Gastroesophageal sphincter (tissue), 4 donors: ENCODE data around the gene TMEM19. TPM values are rescaled to one million over a fixed set of nuclear protein-coding genes. Genes with fewer than 3 reads are reported as not detected.

Experiments
- ATAC-seq: fragments of 150-250 bp; one replicate; pipeline ENCODE4 v1.9.1; 2016; ENCODE audit warnings: mild to moderate bottlenecking, moderate library complexity
- H3K27ac ChIP-seq, 4 donors: fragments of 200-600 bp; sonication (generic) in 3 of 4; 1 replicate in 3 of 4; 2 replicates in 1 of 4; pipeline ENCODE4 v1.5.1; 2016 to 2019
- H3K27me3 ChIP-seq: fragments of 200-600 bp; sonication (generic); one replicate; pipeline ENCODE4 v1.5.1; 2019
- H3K36me3 ChIP-seq, 2 donors: fragments of 200-600 bp; sonication (generic); one replicate each; pipeline ENCODE4 v1.5.1; 2019; ENCODE audit warnings: control low read depth in 1 of 2
- H3K4me1 ChIP-seq, 3 donors: fragments of 200-600 bp; sonication (generic); 1 replicate in 2 of 3; 2 replicates in 1 of 3; pipeline ENCODE4 v1.5.1; 2016 to 2019; ENCODE audit warnings: control low read depth in 2 of 3
- H3K4me3 ChIP-seq, 2 donors: fragments of 200-600 bp; sonication (generic); one replicate each; pipeline ENCODE4 v1.5.1; 2019; ENCODE audit warnings: mild to moderate bottlenecking in 1 of 2, moderate library complexity in 1 of 2
- H3K9me3 ChIP-seq, 3 donors: fragments of 200-600 bp; sonication (generic); one replicate each; pipeline ENCODE4 v1.5.1; 2017 to 2019; ENCODE audit warnings: control low read depth in 2 of 3
- CTCF ChIP-seq, 4 experiments: fragments of 200-600 bp in 2 of 4; fragments of 450-650 bp in 2 of 4; sonication (generic) in 1 of 4; IDR thresholded peaks; one replicate each; pipeline ENCODE4 v1.5.1; 2017 to 2019; ENCODE audit warnings: antibody characterized with exemption in 4 of 4, mild to moderate bottlenecking in 2 of 4, moderate library complexity in 2 of 4
- EP300 ChIP-seq: sonication (generic); formaldehyde crosslinking; IDR thresholded peaks from one replicate; pipeline ENCODE4 v1.6.1; 2017; ENCODE audit warnings: antibody characterized with exemption, mild to moderate bottlenecking
- POLR2A ChIP-seq, 2 donors: fragments of 450-650 bp; IDR thresholded peaks; one replicate each; pipeline ENCODE4 v1.6.1; 2017; ENCODE audit warnings: antibody characterized with exemption in 2 of 2, mild to moderate bottlenecking in 2 of 2, moderate library complexity in 1 of 2
- POLR2AphosphoS5 ChIP-seq: sonication (generic); formaldehyde crosslinking; IDR thresholded peaks from one replicate; pipeline ENCODE4 v1.6.1; 2017; ENCODE audit warnings: antibody characterized with exemption
- WGBS, 2 donors: methylation state at CpG; one replicate each; pipeline ENCODE4 v1.1.5; 2018; ENCODE audit warnings: low coverage in 1 of 2; 5-methylcytosine and 5-hydroxymethylcytosine counted together
- total RNA-seq, 4 donors: library from RNA; depleted of rRNA; stranded (reverse); fragments of >200 nt; gene quantifications; one replicate each; pipeline ENCODE4 v1.1.0, GENCODE V29; 2016

TMEM19 gene
- total RNA-seq, 4 donors from 2014 or later, result 15.5 to 28.9 (median 19.9) TPM

GRCh38 chr12:71648537-71648936 lies 37.3 kb upstream of the TMEM19 start:
- Histone ChIP-seq H3K27ac (no peak overlapping the region), H3K4me3 (no peak overlapping the region), H3K4me1 (peaks cover 0 to 23% (median 0%) of the 10 kb centered on the region in 3 donors), H3K27me3 (no peaks in the 10 kb centered on the region), H3K9me3 (no peaks in the 10 kb centered on the region), H3K36me3 (peaks cover 2 to 75% of the 10 kb centered on the region in 2 donors)
- no peak for ATAC-seq
- WGBS, 2 donors, result 63 to 70% methylated on average over 1 to 4 of the region's 4 CpGs
- no peak for TF ChIP-seq CTCF (IDR thresholded peaks at IDR 0.05)
- TF ChIP-seq EP300, result no peak
- TF ChIP-seq POLR2AphosphoS5, result no peak
- no peak for TF ChIP-seq POLR2A (IDR thresholded peaks at IDR 0.05)

- 77 to 86% methylated on average over 2 of the region's 2 CpGs for WGBS, 2 donors
- H3K36me3 ChIP-seq, result peaks cover 2 to 74% of the 10 kb centered on the region in 2 donors
- H3K4me3 ChIP-seq, result no peak overlapping the region
- ATAC-seq, result no peak
- peaks cover 0 to 28% (median 0%) of the 10 kb centered on the region in 3 donors for H3K4me1 ChIP-seq
- no peaks in the 10 kb centered on the region for H3K27me3 ChIP-seq
- no peak overlapping the region for H3K27ac ChIP-seq
- TF ChIP-seq POLR2AphosphoS5, result no peak
- no peaks in the 10 kb centered on the region for H3K9me3 ChIP-seq
These were observed 36.5 kb upstream of the TMEM19 start for GRCh38 chr12:71649401-71649800.

GRCh38 chr12:71652656-71653055 lies 33.2 kb upstream of the TMEM19 start:
- no peaks in the 10 kb centered on the region for H3K9me3 ChIP-seq
- peaks cover 0 to 54% (median 0%) of the 10 kb centered on the region in 3 donors for H3K4me1 ChIP-seq
- peaks cover 0 to 64% of the 10 kb centered on the region in 2 donors for H3K36me3 ChIP-seq
- H3K4me3 ChIP-seq, result no peak overlapping the region
- no peaks in the 10 kb centered on the region for H3K27me3 ChIP-seq
- WGBS, 2 donors, result 88% methylated on average over 1 of the region's 1 CpG; no CpG with 5 or more reads in 1 of the 2 donors
- H3K27ac ChIP-seq, result no peak overlapping the region
- TF ChIP-seq CTCF (IDR thresholded peaks at IDR 0.05) (no peak), POLR2A (IDR thresholded peaks at IDR 0.05) (no peak), EP300 (no peak), POLR2AphosphoS5 (no peak)
- no peak for ATAC-seq

- Histone ChIP-seq H3K4me1 (peaks cover 0 to 54% (median 0%) of the 10 kb centered on the region in 3 donors), H3K9me3 (no peaks in the 10 kb centered on the region), H3K27ac (no peak overlapping the region), H3K4me3 (no peak overlapping the region), H3K27me3 (no peaks in the 10 kb centered on the region), H3K36me3 (peaks cover 0 to 69% of the 10 kb centered on the region in 2 donors)
- TF ChIP-seq POLR2AphosphoS5 (no peak), CTCF (IDR thresholded peaks at IDR 0.05) (no peak), EP300 (no peak), POLR2A (IDR thresholded peaks at IDR 0.05) (no peak)
- ATAC-seq, result no peak
- WGBS, 2 donors, result 97 to 100% methylated on average over 2 of the region's 2 CpGs
These were observed 32.7 kb upstream of the TMEM19 start for GRCh38 chr12:71653137-71653536.

- H3K27ac ChIP-seq, result no peak overlapping the region
- H3K4me3 ChIP-seq, result no peak overlapping the region
- WGBS, 2 donors, result 50 to 100% methylated on average over 2 to 3 of the region's 3 CpGs
- no peaks in the 10 kb centered on the region for H3K9me3 ChIP-seq
- H3K36me3 ChIP-seq, result peaks cover 0 to 74% of the 10 kb centered on the region in 2 donors
- peaks cover 0 to 49% (median 0%) of the 10 kb centered on the region in 3 donors for H3K4me1 ChIP-seq
- H3K27me3 ChIP-seq, result no peaks in the 10 kb centered on the region
- no peak for TF ChIP-seq POLR2A (IDR thresholded peaks at IDR 0.05)
- TF ChIP-seq POLR2AphosphoS5, result no peak
- no peak for TF ChIP-seq CTCF (IDR thresholded peaks at IDR 0.05)
- no peak for TF ChIP-seq EP300
- no peak for ATAC-seq
These were observed 31.7 kb upstream of the TMEM19 start for GRCh38 chr12:71654200-71654599.
